GM19455 (cell line): ENCODE measurements around the gene BOK.
"Not testable (repeated sequence)": the region's sequence is repeated elsewhere in the genome, so short reads cannot be mapped to it uniquely, and the experiment has no call there.

Source experiments
- ATAC-seq: cut with Tn5 transposase; IDR thresholded peaks from one replicate; pipeline ENCODE4 v1.9.1; 2021; ENCODE audit not compliant: unreplicated experiment

Gene BOK

DNA sequence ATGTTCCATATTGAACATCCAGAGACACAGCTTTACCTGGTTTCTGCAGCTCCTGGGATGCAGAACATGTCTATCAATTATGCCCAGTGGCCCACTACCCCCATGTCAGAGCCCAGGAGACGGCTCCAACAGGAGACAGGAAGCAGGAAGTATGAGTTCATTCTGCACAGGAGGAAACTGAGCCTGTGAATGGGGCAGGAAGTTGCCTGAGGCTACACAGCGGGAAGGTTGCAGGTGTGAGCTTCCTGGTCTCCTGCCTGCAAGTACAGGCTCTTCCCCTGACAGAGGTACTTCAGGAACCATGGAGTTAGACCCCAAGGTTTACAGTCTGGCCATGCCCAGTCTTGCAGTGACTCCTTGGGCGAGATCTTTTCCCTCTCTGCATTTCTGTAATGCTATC lies 2.8 kb upstream of the BOK start:
- ATAC-seq: no peak

DNA sequence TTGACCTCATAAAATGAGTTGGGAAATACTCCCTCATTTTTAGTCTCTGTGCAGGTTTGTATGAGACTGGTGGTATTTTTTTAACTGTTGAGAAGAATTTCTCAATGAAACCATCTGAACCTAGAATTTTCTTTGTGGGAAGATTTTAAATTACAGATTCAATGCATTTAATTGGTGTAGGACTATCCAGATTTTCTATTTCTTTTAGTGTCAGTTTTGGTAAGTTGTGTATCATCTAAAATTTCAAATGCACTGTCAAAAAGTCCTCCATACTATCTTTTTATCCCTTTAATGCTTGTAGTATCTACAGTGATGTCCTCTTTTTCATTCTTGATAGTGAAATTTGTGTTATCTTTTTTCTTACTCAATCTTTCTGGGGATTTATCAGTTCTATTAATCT lies 1.8 kb upstream of the BOK start:
- no peak for ATAC-seq

DNA sequence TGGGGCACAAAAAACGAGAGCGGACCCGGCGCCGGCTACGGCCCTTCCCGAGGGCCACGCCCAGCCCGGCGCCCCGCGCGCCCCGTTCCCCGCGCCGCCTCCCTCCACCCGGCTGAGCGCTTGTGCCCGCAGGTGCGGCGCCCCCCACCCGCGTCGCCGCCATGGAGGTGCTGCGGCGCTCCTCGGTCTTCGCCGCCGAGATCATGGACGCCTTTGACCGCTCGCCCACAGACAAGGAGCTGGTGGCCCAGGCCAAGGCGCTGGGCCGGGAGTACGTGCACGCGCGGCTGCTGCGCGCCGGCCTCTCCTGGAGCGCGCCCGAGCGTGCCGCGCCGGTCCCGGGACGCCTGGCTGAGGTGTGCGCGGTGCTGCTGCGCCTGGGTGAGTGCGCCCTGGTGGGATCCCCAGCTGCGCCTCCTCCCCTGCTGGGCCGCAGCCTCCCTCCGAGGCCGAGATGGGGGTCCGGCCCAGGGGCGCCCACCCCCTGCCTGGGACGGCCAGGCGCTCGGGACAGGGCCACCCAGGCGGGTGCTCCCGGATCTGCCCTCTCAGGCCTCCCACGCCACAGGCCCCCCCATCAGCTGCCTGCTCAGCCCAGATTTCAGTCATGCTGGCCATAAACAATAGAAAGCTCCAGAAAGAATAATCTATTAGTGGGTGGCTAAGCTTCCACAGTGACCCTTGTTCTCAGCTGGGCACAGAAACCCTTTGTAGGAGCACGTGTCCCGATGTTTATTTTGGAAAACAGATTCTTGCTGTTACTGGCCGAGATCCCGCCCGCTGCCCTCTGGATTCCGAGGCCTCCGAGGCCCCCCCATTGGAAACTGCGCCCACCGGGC lies 997 bp downstream of the BOK start:
- no peak for ATAC-seq

DNA sequence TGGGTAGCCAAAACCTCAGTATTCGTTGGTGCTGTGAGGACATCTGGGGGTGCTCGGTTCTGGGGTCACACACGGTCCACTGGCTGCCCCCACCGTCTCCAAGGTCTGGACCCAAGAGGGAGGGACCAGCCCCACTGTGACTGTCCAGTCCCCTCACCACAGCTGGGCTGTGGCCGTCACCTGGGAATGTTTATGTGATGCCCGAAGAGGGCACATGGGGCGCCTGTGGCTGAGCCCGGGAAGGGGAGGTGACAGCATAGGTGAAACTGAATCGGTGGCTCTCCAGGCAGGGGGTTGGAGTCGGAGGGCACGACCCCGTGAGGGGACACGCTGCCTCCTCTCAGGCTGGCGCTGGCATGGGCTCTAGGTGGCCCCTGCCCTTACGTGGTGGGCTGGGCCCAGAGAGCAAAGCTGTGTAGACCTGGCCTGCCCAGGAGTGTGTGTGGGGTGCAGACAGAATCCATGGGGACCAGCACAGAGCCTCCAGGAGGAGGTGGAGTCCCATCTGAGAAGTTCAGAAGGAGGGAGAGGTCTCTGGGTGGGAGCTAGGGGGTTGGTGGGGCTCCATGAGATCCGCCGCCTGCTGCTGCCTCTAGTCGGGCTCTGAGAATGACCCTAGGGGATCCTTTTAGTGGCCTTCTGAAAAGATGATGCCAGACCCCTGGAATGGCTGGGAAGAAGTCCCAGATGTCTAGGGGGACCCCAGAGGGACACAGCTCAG lies 1.8 kb downstream of the BOK start:
- ATAC-seq: no peak

DNA sequence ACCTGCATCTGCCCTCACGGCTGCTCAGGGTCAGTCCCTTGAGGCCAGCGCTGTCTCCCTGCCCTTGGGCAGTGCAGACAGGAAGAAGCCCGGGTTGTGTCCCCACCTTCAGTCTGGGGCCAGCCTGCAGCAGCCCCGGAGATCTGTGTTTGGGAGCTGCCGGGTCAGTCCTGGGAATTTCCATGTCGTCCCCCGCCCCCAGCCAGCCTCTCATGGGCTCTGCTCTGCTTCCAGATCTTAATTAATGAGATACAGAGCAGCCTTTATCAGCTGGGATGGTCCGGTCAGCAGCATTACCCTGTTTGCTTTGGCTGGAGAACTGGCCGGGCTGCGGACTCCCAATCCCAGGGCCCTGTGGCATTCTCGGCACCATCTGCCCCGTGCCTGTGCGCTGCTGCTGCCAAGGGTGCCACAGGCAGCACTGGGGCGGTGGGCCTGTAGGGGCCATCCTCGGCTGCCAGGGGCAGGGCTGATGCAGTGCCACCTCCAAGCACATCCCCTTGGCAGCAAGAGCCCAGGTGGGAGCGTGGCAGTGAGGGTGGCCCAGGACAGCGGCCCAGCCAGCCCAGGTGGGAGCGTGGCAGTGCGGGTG lies 2.4 kb downstream of the BOK start:
- ATAC-seq: no peak

DNA sequence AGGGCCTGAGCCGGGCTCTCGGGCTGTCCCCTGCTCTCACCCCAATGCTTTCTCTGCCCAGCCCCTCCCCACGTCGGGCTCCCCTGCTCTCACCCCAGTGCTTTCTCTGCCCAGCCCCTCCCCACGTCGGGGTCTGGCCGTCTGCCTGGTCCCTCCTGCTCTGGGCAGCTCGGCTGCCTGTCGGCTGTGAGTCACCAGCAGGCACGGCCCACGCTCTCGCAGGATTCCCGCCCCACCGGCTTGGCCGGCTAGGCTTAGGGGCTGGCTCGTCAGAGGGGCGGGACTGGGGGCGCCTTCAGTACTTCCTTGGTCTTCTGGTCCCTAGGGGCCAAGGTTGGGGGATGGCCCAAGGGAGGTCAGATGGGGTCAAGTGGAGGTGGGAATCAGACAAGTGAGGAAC lies 3.3 kb downstream of the BOK start:
- ATAC-seq: no peak

DNA sequence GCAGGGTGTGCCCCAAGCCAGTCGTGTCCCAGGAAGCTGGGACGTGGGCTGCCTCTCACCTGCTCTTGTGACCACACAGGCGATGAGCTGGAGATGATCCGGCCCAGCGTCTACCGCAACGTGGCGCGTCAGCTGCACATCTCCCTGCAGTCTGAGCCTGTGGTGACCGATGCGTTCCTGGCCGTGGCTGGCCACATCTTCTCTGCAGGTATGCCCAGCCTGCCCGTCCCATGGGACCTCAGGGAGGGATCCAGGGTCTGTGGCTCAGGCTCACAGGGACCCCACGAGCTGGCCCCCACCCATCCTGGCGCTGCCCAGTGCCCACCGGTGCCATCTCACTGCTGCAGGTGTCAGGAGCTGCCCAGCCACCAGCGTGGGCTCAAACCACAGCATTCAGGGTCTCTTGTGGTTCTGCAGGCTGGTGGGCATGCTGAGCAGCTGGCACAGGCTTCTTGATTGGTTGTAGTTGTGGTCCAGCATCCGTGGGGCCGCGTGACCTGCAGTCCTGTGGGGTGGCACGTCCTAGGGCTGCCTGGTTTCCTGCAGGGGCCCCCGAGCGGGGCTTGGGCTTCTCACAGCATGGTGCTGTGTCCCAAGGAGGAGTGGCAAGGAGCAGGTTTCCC lies 3.8 kb downstream of the BOK start:
- ATAC-seq: no peak

DNA sequence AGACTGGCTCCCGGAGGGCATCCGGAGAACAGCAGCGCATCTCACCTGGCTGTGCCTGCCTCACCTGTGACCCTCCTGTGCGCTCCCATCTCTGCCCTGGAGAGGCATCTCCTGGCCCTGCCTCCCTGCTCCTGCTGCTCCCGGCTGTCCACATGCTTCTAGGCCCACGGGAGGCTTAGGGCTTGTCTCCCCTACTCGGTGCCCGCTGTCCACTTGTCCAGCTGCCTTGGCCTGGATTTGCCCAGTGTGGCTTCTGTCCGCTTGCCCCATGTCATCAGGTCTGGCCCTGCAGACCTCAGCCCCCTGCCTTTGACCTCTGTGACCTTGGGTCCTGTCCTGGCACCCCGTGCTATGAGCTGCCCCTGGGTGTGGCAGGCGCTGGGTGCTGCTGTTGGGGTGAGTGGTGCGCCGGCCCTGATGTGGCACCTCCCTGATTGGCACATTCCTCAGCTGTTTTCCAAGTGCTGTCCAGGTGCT lies 4.5 kb downstream of the BOK start:
- ATAC-seq: no peak

DNA sequence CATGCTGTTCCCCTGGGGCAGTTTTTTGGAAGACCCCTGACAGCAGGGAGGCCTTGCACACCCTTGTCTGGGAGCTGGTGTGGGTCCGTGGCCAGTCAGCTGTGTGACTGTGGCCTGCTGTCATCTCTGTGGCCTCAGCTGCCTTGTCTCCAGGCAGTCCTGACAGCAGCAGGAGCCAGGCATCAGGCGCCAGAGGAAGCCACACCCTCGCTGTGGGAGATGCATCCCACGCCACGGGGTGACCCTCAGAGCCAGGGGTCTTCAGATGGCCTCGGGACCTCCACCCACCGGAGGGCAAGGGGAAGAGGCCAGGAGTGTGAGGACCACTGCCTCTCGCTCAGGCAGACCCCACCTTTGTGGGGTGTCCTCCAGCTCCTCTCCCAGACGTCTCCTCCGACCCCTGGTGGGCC lies 5.0 kb downstream of the BOK start:
- ATAC-seq: no peak

DNA sequence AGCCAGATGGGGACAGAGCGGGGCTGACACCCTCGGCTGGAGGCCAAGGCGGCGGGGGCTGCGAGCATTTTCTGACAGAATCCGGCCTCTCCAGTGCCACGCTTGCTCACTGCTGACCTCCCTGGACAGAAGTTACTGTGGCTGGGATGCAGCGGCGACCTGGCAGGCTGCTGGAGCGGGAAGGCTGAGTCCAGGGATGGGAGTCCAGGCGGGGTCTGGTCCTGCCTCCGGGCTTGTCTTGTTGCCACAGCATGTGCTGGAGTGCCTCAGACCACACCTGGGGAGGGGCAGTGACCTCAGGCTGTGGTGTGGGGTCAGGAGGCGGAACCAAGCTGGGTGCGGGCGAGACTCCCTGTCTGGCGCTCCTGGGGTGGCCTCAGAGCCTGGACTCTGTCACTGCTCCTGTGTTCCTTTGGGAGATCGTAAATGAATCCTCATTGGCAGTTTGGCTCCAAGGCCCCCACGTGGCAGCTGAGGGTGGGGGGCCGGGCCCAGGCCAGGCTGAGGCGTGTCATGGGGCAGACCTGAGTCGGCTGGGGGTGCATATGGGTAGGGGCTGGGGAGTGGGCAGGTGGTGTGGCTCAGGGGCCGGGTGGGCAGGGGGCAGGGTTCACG lies 5.5 kb downstream of the BOK start:
- no peak for ATAC-seq

DNA sequence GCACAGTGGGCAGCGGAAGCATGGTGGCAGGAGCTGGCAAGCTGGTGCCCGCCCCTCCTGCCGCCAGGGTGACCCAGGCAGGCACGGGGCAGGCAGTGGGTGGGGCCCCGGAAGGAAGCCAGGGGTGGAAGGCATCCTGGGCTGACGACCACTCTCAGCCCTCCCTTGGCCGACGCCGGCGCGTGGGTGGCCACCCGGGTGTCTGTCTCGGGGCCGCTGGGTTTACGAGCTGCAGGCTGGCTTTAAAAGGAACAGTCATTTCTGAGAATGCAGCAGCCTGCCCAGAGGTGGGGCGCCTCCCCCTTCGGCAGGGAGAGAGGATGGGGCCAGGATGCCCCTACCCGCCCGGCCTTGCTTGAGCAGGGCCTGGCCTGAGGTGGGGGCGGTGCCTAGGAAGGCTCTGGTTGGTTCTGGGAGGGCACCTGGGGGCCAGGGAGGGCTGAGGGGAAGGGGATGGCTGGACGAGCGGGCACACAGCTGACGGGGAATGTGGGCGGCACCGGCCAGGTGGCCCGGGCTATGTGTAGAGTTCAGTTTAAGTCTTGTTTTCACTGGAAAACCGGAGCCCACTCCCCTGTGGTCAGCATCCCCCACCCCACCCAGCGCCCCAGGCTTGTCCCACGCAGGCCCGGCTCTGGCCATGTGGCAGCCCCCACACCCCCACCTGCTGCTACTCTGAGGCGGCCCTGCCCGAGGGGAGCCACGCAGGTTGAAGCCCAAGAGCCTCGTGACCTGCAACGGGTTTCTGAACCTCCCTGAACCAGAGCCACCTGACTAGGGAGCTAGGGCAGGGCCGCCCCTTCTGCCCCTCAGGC lies 6.3 kb downstream of the BOK start:
- ATAC-seq: no peak

DNA sequence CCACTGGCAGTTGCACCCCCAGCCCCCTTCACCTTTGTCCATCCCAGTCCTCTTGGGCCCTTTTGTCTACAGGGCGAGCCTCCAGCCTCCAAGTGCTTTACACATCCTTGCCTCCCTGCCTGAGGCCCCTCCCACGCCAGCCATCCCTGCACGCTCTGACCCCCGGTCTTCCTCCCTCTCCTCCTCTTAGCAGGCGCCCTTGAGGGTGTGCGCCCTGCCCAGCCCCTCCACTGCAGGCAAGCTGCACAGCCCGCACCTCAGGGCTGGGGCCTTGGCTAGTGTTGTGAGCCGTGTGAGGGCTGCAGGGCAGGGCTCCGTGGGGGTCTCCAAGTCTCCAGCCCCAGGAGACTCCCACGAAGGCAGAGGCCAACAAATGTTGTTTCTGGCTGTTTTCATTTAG lies 6.9 kb downstream of the BOK start:
- no peak for ATAC-seq

DNA sequence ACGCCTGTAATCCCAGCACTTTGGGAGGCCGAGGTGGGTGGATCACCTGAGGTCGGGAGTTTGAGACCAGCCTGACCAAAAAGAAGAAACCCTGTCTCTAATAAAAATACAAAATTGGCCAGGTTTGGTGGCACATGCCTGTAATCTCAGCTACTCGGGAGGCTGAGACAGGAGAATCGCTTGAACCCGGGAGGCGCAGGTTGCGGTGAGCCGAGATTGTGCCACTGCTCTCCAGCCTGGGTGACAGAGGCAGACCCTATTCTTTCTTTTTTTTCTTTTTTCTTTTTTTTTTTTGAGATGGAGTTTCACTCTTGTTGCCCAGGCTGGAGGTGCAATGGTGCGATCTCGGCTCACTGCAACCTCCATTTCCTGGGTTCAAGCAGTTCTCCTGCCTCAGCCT lies 7.5 kb downstream of the BOK start:
- not testable (repeated sequence) for ATAC-seq

DNA sequence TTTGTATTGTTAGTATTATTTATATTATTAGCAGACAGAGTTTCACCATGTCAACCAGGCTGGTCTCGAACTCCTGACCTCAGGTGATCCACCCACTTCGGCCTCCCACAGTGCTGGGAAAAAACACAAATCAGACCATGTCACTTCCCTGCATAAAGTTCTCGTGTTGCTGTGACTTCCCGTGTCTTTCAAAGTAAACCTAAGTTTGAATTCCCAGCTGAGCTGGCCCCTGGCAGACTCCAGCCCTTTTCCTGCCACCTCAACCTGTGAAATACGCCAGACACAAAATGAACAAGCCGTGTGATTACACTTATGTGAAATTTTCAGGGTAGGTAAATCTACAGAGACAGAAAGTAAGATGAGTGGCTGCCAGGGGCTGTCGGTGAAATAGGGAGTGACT lies 7.9 kb downstream of the BOK start:
- no peak for ATAC-seq

DNA sequence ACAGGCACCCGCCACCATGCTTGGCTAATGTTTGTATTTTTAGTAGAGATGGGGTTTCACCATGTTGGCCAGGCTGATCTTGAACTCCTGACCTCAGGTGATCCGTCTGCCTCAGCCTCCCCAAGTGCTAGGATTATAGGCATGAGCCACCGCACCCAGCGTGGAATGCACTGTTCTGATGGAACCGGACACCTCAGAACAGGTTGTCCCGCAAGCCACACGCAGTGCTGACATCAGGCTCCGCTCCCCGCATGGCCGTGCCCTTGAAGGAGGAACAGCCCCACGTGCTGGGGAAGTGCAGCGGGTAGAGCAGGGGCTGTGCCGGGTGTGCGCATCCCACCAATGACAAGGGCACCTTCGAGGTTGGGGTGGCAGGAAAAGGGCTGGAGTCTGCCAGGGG lies 8.7 kb downstream of the BOK start:
- ATAC-seq: not testable (repeated sequence)

DNA sequence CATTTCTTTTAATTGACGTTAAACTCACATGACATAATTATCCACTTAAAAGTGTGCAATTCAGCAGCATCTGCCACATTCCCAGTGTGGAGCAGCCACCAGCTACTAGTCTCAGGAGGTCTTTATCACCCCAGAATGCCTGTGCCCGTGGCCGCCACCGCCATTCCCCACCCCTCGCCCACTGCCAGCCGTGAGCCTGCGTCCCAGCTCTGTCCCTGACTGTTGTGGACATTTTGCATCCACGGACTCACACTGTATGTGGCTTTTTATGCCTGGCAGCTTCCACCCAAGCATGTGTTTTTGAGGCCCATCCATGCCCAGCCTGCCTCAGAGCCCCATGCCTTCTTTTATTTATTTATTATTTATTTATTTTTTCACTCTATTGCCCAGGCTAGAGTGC lies 9.2 kb downstream of the BOK start:
- no peak for ATAC-seq

DNA sequence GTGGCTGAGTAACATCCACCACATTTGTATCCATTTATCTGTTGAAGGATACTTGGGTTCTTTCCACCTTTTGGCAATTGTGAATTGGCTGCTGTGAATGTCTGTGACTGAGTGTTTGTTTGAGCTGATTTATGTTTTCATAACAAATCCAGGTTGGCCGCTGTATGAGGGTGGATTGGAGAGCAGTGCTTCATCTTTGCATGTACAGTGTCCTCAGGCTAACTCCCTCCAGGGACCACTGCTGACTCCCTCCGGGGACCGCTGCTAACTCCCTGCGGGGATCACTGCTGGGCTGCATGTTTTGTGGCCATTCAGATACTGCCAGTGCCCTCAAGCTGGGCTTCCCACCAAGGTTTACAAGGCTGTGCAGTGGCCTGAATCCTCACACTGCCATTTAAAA lies 10.2 kb downstream of the BOK start:
- ATAC-seq: no peak

DNA sequence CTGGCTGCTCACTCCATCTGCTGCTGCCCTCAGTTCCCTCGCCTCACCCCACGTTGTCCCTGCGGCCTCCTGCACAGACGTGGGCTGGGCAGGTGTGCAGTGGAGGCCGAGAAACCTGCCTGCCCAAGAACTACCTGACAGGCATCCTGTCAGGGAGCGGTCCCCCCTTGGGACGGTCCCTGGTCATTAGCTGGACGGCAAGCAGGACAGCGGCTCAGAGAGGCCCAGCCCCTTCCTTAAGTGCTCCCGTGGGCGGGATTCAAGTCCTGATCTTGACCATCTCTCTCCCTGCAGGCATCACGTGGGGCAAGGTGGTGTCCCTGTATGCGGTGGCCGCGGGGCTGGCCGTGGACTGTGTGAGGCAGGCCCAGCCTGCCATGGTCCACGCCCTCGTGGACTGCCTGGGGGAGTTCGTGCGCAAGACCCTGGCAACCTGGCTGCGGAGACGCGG lies 11.3 kb downstream of the BOK start:
- ATAC-seq: no peak

DNA sequence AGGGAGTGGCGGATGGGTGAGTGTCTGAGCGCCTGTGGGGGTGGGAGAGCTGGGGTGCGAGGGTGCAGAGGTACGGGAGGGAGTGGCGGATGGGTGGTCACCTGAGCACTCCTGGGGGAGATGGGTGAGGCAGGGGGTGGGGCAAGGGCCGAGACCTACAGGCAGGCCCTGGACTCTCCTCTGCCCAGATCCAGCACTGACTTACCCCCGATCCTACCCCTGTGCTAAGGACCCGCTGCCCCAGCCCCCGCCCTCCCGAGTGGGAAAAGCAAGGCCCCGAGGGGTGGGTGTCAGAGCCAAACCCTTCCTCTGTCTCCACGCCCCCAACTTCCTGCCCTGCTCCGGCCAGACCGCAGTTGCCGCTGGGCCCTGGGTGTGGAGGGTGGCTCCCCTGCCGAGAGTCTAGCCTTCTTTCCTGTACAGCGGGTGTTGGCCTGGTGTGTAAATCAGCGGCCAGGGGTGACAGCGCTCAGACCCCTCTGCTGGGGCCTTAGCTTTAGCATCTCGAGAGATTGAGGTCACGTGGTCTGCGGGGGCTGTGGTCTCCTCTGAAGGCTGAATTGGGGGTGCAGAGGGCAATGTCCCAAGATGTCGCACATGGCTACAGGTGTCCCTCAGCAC lies 12.5 kb downstream of the BOK start:
- ATAC-seq: no peak
